Kidney glomerular epithelial cell (primary cell): Measurements from ENCODE around the gene AP1S2.

Source experiments
- DNase-seq: peaks from one replicate; lab custom pipeline; 2025; lab: John Stamatoyannopoulos, UW

Gene AP1S2

DNA sequence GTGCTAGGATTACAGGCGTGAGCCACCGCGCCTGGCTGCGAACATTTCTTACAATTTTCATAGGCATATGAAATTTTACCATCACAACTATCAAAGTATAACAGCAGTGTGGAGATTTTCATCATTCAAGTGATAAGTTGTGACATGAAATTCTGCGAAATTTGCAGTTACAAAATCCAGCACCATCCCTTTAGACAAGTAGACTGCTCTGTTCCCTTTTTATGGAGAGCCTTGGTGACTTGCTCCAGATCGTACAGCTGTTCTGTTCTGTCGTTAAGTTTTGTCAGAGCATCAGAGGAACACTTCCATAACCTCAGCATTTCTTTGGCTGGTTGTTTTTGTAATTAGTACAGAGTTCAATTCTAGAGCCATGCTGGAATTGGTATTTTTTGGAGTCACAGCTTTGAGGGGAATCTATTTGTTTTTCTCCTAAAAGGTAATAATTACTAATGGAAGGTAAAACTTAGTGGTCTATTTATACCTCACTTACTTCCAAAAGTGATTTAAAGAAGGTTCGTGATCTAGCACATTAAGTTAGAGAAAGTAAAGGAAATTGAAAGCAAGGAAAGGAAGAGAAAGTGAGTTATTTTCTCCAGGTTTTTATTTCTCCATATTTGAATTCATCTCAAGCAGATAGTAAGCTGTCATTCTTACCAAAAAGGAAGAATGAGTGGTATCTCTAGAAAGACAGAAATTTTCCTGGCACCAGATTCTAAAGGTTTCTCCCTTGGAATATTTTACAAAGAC lies 42.2 kb downstream of the AP1S2 start:
- no peak for DNase-seq

DNA sequence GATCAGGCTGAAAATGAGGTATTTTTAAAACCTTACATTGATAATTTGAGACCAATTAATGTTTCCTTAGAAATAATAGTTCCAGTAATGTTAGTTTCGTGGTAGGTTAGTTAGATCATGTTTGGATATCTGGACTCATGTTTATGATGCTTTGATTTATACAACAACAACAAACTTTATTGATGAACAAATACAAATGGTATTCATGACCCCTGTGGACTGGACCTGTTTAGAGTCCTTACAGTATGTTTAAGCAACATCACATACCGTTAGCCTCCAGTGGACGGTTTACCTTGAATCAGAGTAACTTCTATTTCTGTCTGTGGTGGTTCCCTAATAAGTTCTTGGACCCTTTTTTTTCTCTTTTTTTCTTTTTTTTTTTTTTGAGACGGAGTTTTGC lies 46.4 kb downstream of the AP1S2 start:
- DNase-seq: no peak

DNA sequence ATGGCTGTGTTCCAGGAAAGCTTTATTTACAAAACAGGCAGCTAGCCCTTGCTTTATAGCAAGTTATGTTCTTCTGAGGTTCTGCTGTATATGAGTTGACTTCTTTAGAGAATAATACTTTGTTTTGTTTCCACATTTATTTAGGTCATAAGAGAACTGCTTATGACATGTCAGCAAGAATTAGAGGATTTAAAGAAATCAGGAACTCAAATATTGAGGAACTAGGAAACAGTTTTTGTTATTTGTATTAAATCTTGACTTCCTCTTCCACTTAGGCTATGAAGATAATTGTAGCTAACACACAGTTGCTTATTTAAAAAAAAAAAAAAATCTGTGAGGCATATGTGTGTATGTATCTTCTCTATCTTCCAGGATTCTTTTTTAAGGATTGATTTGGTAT lies 50.0 kb downstream of the AP1S2 start:
- no peak for DNase-seq

DNA sequence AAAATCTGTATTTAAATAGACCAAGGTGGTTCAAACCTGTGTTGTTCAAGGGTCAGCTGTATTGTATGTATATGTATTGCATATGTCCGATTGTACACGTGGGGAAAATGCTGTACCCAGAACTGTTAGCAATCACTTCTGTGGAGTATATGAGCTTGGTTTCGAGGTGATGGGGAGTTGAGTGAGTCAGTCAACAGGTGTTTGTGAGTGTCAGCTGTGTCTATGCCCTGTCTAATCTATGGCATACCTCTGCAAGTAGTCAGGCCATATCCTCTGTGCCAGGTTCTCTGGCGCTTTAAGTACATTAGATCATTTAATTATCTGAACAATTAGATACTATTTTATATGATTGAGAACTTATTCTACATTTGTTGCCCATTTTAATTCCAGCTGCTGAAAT lies 56.9 kb downstream of the AP1S2 start:
- DNase-seq: no peak

DNA sequence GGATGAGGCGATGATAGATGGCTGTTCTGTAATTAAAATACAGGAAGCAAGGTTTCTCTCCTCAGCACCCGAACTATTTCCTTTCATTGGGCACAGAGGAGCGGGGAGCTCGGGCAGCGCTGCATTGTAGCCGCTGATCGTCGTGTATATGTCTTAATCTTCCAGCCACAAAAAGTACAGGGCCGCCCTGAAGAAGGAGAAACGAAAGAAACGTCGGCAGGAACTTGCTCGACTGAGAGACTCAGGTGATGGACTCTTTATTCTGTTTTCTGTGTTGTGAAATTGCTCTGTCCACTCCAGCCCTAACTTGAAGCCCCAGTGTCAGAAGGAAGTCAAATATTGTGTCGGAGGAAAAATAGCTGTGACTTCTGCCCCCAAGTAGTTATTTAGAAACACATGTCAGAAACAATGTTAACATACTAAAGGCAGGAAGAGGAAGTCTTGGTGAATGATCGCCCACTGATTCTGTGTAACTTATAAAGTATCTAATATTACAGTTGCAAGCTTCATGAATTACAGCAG lies 63.8 kb downstream of the AP1S2 start:
- peak; percentile 2 for DNase-seq

DNA sequence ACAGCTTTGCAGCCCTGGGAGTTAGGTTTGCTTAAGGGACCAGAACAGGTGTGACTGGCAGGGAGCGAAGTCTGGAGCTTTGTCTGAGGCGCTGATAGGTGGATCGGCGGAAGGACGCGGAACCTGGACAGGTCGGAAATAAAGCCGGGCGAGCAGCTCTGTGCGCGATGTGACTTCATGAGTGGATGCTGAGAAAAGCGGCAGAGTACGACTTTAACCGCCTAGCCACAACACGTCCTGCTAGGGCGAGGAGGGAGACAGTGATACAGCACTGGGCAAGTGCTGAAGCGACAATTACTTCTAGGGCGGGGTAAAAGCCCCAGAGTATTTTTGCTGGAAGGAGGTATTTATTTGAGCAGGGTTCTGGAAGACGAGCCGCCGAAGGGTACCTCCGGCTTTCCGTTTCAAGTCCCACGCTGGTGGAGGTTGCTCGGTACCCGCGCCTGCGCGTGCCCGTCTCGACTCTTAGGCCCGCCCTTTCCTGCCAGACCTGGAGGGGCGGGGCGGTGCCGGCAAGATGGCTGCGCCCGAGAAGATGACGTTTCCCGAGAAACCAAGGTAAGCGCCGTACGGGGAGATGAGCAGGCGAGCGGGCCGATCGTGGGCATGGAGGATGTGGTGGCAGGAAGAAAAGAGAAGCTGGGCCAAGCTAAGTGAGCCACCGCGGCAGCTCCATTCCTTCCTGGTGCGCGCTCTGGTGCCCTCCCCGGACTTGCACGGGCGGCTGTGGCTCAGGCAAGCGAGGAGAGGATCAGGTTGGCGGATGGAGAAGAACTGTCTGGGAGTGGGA lies 64.4 kb downstream of the AP1S2 start, which contains the start of gene ZRSR2:
Gene ZRSR2, plus strand, starts transcription at position 506 of the 790 bp plus-strand sequence. Its CDS starts 12 bp downstream, at position 518.
- DNase-seq: peak; percentile 70

DNA sequence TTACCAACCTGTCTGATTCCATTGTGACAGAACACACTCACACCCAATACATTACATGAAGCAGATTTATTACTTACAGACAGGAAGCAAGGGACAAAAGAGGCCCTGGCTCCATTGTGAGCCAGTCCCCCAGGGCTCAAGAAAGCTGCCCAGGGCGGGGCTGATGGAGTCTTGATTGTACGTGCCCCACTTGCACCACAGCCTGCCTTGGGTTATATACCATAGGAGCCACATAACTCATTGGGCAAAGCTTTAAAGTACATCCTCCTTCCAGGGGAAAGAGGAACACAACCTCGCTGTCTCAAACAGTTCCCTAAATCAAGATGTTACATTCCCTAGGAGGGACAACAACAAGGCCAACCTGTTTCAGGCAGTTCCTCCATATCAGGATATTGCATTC lies 67.7 kb downstream of the AP1S2 start:
- DNase-seq: no peak

DNA sequence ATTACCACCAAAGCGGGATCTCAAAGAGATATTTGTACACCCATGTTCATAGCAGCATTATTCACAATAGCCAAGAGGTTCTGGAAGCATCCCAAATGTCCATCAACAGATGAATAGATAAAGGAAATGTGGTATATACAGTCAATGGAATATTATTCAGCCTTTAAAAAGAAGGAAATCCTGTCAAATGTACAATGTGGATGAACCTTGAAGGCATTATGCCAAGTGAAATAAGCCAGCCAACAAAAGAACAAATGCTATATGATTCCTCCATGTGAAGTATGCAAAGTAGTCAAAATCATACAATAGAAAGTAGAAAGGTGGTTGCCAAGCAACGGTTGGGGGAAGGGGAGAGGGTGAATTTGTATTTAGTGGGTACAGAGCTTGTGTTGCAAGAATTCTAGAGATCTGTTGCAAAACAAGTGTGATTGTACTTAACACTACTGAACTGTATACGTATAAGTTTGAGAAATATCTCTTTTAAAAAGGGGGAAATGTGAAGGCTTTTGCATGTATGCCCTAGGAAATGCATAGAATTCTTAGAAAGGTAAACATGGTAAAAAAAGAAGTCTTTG lies 69.3 kb downstream of the AP1S2 start:
- DNase-seq: no peak

DNA sequence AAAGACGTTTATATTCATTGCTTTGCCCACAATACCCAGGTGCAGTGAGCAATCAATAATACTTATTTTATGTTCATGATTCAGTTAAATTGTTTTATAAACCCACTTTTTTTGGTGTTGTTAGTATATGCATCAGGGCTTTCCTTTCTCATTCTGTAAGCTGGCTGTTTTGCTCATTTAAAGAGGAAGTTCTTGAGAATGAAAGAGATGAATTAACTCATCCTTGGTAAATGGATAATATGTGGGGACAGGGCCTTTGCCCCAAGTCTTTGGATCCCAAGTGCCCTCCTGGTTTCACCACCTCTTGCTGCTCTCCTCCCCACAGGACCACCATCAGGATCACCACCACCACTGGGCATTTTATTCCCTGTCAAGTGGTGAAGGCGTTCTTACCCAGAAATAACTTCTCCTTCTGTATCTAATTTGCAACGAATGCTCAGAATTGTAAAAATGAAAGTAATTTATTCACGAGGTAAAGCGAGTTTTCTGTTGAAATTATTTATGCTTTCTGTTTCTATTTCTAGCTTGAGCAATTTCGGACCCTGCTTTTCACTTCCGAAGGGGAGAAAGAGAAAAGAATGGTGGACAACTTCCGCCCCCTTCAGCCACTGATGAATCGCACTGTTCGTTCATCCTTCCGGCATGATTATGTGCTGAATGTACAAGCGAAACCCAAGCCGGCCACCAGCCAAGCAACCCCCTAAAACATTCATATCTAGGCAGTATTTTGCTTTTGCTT lies 72.5 kb downstream of the AP1S2 start:
- DNase-seq: no peak
